ENCODE results near the gene RHBG.
"Not testable (repeated sequence)": the region's sequence is repeated elsewhere in the genome, so short reads cannot be mapped to it uniquely, and the experiment has no call there.

The RHBG gene, protein sequence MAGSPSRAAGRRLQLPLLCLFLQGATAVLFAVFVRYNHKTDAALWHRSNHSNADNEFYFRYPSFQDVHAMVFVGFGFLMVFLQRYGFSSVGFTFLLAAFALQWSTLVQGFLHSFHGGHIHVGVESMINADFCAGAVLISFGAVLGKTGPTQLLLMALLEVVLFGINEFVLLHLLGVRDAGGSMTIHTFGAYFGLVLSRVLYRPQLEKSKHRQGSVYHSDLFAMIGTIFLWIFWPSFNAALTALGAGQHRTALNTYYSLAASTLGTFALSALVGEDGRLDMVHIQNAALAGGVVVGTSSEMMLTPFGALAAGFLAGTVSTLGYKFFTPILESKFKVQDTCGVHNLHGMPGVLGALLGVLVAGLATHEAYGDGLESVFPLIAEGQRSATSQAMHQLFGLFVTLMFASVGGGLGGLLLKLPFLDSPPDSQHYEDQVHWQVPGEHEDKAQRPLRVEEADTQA

DNA sequence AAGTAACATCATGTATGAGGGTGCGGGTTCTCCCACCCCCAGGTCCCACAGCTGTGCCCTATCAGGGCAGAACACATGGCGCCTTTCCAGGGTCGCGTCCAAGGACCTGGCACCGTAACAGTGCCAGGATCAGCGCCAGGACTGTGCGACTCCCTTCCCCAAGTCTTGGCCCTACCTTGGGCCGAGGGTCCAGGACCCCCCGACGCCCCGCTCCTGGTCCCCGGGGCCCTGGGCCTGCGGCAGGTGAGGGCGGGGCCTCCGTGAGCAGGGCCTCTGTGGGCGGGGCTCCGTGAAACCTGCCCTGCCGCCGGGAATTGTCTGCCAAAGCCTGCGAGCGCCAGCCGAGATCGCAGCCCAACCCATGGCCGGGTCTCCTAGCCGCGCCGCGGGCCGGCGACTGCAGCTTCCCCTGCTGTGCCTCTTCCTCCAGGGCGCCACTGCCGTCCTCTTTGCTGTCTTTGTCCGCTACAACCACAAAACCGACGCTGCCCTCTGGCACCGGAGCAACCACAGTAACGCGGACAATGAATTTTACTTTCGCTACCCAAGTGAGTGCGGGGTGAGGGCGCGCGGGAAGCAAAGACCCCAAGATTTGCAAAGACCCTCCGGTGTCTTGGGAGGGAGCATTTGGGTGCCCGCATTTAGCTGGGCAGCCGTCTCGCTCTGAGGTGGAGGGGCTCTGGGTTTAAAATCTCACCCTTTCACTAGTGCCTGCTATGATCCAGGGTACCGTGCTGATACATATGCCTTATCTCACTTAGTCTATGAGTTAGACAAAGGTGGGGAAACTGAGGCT lies at the start of gene RHBG:
Gene RHBG, plus strand, starts transcription at position 323 of the 796 bp plus-strand sequence. Its CDS starts 39 bp downstream, at position 362.
- DNase-seq = peak; percentile 24

DNA sequence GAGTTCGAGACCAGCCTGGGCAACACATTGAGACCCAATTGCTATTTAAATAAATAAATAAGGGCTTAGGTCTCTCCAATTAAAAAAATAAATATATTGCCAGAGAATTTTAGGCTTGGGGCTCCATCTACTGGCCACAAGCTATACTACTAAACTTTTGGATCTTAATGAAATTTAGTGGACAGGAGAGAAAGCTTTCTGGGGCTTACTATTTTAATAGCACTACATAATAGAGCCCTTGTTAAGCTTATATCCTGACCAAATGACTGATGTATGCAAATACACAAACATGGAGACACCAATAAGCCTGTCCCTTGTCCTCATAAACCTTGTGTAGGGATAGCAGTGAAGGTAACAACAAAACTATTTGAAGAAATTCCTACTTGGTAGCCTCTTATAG lies 49.3 kb upstream of the RHBG start:
- peak; percentile 11 for DNase-seq

DNA sequence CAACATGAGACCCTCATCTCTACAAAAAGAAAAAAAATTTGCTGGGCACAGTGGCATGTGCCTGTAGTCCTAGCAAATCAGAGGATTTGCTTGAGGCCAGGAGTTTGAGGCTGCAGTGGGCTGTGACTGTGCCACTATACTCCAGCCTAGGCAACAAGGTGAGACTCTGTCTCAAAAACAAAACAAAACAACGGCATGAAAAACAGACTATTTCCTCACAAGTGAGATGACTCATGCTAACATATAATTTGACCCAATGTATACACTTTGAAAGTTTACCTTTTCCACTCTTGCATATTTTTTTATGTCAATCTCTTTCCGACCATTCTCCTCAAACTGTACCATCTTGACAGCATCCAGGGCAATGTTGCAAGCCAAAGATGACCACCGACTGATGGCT lies 48.5 kb upstream of the RHBG start:
- no peak for DNase-seq

DNA sequence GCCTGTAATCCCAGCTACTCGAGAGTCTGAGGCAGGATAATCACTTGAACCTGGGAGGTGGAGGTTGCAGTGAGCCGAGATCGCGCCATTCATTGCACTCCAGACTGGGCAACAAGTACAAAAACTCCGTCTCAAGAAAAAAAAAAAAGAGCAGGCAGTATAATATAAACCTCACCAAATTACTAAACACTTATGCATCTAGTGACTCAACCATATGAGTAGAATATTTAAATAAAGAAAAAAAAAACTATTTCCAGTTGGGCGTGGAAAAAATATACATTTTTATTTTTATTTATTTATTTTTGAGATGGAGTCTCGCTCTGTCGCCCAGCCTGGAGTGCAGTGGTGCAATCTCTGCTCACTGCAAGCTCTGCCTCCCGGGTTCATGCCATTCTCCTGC lies 45.8 kb upstream of the RHBG start:
- not testable (repeated sequence) for DNase-seq

DNA sequence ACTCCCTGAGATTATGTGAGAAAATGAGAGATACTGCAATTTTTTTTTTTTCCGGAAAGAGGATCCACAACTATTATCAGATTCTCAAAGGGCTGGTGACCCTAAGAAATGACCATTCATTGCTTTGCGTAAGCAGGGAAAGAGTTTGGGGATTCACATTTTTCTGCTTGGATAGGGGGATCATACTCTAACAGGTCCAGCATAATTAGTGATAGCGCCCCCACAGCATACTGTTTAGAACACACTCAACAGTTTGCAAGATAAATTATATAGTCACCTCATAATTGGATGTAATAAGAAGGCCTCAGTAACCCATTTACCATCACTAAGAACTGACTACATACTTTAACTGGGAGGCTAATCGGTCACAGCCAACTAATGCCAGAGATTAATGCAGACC lies 32.8 kb upstream of the RHBG start:
- no peak for DNase-seq

DNA sequence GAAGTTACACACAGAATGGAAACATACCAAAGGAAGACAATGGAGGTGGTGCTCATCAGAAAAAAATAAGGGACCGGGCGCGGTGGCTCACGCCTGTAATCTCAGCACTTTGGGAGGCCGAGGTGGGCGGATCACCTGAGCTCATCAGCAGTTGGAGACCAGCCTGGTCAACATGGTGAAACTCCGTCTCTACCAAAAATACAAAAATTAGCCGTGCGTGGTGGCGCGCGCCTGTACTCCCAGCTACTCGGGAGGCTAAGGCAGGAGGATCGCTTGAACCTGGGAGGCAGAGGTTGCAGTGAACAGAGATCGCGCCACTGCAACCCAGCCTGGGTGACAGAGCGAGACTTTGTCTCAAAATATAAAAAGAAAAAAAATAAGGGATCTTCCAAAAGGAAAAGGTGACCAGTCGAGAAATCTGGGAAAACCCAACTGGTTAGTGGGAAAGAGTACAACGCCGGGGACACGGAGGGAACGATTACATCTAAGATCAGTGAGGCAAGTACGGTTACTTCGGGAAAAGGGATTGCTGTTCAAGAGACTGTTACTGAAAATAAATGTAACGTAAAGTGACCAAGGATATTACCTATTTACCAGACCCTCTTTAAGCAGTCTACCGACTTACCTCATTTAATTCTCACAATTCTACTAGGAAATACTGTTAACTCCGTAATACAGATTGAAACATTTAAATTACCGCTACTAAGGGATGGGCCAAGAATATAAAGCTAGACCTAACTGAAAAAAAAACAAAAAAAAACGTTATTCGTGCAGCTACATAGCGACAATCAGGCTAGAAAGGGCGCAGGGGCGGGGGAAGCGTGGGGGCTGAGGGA lies 31.7 kb upstream of the RHBG start:
- no peak for DNase-seq

DNA sequence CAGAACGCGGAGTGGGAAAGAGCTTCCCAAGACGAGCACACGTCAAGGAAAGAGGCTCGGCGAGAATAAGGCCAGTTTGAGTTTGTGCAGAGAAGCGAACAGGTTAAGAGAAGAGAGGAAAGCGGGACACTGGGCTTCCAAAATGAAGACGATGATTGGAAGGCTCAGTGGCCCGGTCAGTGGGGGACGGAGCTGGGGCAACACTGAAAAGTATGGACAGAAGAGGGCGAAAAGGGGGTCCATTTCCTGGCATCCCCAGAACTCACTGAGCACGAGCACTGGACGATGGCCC lies 31.2 kb upstream of the RHBG start:
- no peak for DNase-seq

DNA sequence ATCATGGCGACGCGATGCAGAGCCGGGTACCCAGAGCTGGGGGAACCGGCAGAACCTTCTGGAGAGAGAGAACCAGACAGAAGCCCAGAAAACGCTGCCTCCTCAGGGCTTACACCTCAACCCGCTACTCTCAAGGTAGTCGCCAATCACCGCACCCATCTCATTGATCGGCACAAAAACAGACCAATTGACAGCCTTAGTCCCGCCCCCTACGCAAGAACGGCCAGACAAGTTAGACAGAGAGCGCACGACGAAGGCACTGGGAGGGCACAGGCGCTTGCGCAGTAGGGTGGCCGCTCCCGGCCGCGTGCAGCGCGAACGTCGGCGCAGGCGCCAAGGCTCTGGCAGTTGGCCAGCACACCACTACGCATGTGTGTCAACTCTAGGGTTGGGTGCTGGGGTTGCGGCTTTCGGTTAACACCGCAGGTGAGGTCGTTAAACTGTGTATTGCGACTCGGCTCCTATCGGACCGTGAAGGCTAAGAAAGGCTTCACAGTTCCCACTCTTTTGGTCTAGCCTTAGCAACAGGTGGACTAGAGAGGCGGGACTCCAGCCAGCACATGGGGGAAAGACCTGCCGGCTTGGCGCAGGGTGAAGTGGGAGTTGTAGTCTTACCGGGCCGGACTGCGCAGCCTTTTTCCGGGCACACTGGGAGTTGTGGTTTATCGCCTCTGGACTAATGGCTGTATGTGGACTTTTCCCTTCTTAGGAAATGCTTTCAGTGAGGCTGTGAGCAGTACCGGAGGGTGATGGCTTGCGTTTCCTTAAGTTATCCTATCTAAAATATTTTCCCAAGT lies 30.6 kb upstream of the RHBG start, which contains the start of the genes CCT3 and TSACC:
Gene CCT3, minus strand, starts transcription at position 113 of the 797 bp plus-strand sequence. Its CDS starts 108 bp downstream, at position 5.
Gene TSACC, plus strand, starts transcription at position 347 of the 797 bp plus-strand sequence. CDS start 1,232 bp downstream, outside the sequence.
- peak; percentile 99 for DNase-seq

DNA sequence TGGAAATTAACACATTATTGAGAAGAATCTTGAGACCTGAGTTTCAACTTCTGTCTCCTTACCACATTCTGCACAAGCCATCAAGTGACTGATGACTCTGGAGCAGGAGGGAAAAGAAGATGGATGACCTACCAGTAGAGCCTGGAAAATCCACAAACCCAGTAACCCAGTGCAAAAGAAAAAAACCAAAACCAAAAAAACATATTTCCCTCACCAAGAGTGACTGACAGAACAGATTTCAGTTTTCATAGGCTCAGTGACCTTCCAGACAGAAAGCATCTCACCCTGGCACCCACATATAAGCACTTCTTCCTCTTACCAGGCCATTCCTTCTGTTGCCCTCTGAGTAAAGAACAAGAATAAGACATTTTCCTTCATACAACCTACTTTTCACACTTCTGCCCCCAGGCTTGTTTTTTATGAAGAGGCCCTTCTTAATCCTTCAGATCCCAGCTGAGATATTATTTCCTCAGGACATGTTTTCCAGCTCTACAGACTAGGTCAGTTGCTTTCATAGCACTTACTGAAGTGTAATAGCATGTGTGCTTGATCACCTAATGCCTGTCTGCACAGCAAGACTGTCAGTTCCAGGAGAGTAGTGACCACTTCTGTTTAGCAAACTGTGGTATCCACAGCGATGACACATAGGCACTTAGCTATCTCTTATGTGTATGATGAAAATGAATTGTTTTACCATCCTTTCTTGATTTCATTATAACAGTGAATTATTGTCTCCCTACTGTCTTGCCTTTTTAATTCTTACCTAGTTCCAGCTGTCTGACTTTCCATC lies 26.6 kb upstream of the RHBG start:
- no peak for DNase-seq

DNA sequence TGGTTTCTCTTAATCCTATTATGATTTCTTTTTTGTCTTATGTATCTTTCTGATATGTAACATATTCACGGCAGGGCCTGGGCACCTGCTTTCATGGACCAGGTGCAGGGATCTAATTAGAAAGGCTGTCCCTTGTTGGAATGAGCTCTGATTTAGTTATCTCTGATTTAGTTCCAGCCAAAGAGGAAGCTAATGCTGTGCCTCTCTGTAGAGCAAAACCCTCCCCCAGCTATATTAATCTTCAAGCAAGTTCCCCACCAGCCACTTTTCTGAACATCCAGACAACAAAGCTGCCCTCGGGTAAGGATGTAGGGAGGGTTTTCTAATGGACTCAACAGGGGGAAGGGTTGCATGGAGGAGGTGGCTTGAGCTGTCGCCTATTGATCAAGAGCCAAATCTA lies 24.6 kb upstream of the RHBG start:
- no peak for DNase-seq

DNA sequence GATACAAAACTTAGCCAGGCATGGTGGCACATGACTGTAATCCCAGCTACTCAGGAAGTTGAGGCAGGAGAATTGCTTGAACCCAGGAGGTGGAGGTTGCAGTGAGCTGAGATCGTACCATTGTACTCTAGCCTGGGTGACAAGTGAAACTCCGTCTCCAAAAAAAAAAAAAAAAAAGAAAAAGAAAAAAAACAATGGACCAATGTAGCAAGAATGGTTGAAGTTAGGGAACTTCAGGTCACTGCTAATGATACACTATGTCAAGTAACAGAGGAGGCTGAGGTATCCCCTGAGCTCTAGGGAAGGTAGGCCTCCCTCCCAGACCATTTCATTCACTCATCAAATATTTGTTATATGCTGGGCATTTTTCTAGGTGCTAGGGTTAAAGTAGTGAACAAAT lies 23.0 kb upstream of the RHBG start:
- DNase-seq = not testable (repeated sequence)

DNA sequence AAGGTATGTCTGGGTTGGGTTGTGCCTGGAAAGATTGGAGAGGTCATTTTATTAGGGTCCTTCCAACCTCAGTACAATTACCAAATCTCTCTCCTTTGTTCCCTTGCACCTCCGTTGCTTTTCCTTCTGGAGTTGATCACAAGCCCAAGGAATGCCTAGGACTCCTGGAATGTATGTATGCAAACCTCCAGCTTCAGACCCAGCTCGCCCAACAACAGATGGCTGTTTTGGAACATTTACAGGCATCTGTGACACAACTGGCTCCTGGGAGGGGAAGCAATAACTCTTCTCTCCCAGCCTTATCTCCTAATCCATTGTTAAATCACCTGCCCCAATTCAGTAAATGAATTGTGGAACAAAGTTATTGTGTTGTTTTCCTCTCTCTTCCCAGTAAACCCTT lies 22.4 kb upstream of the RHBG start:
- DNase-seq = no peak

DNA sequence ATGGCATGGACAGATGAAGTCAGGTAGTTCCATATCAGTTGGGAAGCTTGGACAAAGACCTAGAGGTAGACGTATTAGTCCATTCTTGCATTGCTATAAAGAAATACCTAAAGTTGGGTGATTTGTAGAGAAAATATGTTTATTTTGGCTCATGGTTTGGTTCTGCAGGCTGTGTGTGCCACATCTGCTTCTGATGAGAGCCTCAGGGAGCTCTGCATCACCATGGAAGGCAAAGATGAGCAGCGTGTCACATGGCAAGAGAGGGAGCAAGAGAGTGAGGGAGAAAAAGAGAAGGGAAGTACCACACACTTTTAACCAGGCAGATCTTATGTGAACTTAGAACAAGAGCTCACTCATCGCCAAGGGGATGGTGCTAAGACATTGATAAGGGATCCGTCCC lies 21.7 kb upstream of the RHBG start:
- DNase-seq = no peak

DNA sequence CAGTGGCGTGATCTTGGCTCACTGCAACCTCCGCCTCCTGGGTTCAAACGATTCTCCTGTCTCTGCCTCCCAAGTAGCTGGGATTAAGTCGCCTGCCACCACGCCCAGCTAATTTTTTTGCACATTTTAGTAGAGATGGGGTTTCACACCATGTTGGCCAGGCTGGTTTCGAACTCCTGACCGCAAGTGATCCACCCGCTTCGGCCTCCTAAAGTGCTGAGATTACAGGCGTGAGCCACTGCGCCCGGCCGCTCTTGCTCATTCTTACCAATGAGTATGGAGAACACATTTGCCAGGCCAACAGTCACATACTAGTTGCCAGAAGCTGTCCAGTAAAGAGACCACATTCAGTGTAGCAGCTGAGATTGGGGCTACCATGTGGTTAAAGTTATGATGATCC lies 16.5 kb upstream of the RHBG start:
- not testable (repeated sequence) for DNase-seq

DNA sequence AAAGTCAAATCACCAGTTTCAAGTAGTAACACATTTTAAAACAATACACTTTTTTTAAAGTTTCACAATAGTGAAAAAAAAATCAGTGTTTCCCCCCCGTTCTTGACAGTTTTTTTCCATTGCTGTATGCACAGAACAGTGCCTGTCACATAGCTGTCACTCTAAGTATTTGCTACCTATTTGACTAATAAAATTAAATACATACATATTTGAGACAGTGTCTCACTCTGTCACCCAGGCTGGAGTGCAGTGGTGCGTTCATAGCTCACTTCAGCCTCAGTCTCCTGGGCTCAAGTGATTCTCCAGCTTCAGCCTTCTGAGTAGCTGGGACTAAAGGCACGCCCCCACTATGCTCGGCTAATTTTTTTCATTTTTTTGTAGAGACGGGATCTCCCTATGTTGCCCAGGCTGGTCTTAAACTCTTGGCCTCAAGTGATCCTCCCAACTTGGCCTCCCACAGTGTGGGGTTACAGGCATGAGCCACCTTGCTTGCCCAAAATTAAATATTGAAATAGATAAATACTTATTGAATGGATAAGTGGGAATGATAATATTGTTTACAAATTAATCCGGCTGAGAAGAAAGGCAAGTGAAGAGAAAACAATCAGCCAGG lies 12.6 kb upstream of the RHBG start:
- DNase-seq = no peak

DNA sequence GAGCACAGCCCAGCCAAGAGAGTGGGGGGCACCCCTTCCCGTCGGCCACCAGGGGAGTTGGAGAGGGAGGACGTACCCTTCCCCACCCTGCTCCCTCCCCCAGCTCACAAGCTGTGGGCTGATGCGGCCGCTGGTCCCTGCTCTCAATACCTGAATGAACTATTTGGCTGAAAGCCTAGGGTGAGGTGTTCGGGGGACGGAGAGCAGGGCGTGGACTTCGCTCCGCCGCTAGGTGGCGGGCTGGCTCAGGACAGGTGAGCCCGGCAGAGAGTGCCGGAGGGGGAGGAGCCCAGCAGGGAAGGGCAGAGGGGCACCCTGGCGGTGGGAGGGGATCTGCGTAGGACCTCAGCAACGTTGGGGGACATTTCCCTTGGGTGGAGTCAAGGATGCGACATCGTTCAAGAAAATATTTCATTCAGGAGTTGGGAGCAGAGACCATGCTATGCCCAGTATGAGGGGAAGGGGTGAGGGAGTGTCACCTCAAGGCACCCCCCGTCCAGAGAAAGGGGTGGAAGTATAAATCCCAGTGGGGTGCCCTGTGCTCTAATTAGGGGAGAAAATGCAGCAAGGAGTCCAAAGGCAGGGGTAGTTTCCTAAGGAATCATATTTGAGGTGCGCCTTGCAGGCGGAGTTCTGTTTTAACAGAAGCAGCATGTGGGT lies 12.0 kb upstream of the RHBG start:
- DNase-seq = peak; percentile 56

DNA sequence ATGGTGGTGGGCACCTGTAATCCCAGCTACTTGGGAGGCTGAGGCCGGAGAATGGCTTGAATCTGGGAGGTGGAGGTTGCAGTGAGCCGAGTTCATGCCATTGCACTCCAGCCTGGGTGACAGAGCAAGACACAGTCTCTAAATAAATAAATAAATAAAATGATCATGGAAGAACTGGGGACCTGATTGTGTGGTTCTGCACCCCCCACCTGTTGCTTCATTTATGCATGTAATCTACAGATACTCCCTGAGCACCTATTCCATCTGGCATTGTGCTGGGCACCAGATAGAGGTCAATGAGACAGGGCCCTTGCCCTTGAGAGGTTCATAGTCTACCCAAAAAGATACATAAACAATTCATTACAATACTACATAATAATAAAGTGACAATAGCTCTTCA lies 11.0 kb upstream of the RHBG start:
- DNase-seq = no peak

DNA sequence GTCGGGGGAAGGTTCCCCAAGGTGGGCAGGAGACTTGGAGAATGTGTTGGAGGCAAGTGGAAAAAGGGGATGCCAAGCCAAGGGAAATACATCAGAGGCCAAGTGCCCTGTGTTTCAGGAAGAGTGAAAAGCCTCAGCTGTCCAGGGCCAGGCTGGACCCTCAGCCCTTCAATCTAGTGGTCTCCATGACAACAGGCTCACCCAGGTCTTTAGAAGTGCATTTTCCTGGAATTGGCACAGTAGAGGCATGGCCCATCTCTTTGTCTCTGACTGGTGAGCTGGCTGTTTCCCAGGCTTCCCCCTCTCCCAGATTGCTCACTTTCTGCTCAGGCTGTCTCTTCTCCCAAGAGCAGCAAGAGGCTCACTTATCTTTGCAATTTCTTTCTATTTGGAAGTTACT lies 10.4 kb upstream of the RHBG start:
- no peak for DNase-seq

DNA sequence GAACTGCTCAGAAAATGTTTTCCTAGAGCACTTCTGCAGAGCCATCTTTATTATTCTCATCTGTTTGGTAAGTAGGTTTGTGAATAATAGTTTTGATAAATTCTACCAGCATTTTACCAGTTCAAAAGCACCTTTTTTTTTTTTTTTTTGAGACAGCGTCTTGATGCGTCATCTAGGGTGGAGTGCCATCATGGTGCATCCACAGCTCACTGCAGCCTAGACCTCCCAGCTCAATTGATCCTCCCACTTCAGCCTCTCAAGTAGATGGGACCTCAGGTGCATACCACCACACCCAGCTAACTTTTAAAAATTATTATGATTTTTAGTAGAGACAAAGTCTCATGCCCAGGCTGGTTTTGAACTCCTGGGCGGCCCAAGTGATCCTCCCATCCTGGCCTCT lies 9.8 kb upstream of the RHBG start:
- DNase-seq = no peak

DNA sequence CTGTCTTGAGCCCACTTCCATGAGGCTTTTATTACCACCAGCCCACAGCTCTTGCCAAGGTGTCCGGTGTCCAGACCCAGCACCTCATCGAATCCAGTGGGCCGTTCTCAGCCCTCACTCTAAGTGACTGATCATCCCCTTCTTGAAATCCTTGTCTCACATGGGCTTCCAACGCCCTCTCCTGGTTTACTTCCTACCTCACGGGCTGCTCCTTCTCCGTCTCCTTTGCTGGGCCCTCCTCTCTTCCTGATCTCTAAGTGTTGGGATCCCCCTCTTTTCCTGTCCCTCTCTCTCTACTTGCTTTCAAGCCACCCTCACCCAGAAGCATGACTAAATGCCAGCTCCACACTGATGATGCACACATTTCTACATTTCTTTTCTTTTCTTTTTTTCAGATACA lies 9.0 kb upstream of the RHBG start:
- DNase-seq = no peak

Data from activated CD4-positive, alpha-beta T cell treated with anti-CD3 and anti-CD28 coated beads, Interleukin-2, amount 50 U/mL, for 1 hour (primary cell).